HG02973 (cell line): ENCODE measurements around the gene HSPA1L.
A peak's percentile ranks its signal among the peaks of the same experiment; 100 is the strongest.
"Not testable (repeated sequence)": the region's sequence is repeated elsewhere in the genome, so short reads cannot be mapped to it uniquely, and the experiment has no call there.

Source experiments
- ATAC-seq: cut with Tn5 transposase; IDR thresholded peaks from one replicate; pipeline ENCODE4 v1.9.1; 2021; ENCODE audit warnings: moderate library complexity; ENCODE audit not compliant: unreplicated experiment

HSPA1L gene

DNA sequence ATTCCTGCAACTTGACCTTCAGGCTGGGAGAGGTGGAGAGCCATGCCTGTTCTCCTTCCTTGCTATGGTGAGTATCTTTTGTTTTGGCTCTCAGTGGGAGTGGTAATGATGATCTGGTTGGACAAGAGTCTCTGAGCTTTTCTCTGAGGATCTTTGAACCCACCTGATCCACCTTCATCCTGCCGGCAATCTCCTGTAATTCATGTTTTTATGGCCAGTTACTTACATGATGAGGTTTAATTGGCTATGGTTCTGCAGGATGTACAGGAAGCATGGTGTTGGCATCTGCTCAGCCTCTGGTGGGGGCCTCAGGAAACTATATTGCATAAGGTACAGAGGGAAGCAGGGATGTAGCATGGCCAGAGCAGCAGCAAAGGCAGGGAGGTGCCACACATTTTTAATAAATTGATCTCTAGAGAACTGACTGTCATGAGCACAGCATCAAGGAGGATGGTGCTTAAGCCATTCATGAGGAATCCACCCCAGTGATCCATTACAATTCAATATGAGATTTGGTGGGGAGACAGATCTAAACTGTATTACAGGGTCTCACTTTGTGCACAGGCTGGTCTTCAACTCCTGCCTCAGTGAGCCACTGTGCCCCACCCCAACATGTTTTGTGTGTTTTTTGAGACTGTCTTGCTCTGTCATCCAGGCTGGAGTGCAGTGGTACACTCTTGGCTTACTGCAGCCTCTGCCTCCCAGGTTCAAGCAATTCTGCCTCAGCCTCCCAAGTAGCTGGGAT lies 22.5 kb upstream of the HSPA1L start:
- ATAC-seq = no peak

DNA sequence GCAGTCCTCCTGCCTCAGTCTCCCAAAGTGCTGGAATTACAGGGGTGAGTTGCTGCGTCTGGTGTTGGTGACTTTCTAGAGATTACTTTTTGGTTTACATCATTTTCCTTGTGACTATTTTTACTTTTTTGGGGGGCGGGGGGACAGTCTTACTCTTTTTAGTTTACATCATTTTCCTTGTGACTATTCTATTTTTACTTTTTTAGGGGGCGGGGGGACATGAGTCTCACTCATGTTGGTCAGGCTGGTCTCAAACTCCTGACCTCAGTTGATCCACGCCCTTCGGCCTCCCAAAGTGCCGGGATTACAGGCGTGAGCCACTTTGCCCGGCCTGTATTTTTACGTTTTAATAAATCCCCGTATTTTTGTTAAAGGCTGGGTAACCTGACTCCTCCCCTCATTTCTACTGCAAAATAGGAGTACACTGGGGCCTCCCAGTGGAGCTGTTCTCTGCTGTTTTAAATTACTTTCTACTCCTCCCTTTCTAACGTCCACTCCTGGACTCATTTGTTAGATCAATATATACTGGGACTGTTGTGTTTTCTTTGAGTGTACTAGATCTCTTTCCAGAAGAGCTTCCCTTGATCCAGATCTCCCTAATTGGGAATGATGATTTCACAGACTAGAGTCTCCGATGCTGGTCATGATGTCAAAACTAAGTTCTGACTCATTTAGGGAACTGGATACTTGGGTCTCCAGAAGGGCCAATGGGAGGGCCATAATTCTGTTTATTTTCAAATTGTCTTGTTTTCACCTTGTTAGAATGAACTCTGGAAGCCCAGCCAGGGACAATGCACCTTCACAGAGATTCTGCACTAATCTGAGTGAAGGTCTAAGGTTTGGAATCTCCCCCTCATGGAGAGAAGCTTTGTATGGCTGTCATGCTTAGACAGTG lies 21.6 kb upstream of the HSPA1L start:
- ATAC-seq = no peak

DNA sequence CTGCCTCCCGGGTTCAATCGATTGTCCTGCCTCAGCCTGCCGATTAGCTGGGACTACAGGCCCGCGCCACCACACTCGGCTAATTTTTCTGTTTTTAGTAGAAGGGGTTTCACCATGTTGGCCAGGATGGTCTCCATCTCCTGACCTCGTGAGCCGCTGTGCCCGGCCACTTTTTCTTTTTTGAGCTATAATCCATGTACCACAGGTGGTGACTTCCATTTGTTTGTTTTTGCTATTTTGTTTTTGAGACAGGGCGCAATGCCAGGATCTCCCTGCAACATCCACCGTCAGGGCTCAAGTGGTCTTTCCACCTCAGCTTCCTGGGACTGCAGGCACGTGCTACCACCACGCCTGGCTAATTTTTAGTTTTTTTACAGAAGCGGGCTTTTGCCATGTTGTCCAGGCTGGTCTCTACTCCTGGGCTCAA lies 21.0 kb upstream of the HSPA1L start:
- ATAC-seq = no peak

GRCh38 chr6:31834367-31835250 lies 19.5 kb upstream of the HSPA1L start:
- peak; percentile 34 for ATAC-seq

- ATAC-seq = no peak
Observed at GRCh38 chr6:31831350-31832215, 16.5 kb upstream of the HSPA1L start.

- no peak for ATAC-seq
Observed at GRCh38 chr6:31830886-31831335, 15.8 kb upstream of the HSPA1L start.

DNA sequence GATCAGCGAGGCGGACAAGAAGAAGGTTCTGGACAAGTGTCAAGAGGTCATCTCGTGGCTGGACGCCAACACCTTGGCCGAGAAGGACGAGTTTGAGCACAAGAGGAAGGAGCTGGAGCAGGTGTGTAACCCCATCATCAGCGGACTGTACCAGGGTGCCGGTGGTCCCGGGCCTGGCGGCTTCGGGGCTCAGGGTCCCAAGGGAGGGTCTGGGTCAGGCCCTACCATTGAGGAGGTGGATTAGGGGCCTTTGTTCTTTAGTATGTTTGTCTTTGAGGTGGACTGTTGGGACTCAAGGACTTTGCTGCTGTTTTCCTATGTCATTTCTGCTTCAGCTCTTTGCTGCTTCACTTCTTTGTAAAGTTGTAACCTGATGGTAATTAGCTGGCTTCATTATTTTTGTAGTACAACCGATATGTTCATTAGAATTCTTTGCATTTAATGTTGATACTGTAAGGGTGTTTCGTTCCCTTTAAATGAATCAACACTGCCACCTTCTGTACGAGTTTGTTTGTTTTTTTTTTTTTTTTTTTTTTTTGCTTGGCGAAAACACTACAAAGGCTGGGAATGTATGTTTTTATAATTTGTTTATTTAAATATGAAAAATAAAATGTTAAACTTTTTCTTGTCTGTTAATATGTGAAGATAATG lies 14.7 kb upstream of the HSPA1L start:
- ATAC-seq = no peak

DNA sequence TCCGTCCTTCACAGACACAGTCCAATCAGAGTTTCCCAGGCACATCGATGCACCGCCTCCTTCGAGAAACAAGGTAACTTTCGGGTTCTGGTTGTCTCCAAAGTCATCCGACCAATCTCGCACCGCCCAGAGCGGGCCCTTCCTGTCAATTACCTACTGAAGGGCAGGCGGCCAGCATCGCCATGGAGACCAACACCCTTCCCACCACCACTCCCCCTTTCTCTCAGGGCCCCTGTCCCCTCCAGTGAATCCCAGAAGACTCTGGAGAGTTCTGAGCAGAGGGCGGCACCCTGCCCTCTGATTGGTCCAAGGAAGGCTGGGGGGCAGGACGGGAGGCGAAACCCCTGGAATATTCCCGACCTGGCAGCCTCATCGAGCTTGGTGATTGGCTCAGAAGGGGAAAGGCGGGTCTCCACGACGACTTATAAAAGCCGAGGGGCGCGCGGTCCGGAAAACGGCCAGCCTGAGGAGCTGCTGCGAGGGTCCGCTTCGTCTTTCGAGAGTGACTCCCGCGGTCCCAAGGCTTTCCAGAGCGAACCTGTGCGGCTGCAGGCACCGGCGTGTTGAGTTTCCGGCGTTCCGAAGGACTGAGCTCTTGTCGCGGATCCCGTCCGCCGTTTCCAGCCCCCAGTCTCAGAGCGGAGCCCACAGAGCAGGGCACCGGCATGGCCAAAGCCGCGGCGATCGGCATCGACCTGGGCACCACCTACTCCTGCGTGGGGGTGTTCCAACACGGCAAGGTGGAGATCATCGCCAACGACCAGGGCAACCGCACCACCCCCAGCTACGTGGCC lies 12.4 kb upstream of the HSPA1L start, which contains the start of gene HSPA1B:
Gene HSPA1B (plus strand): TSS at position 453 of the 794 bp plus-strand sequence. CDS start 213 bp downstream, at position 666.
- peak; percentile 55 for ATAC-seq

DNA sequence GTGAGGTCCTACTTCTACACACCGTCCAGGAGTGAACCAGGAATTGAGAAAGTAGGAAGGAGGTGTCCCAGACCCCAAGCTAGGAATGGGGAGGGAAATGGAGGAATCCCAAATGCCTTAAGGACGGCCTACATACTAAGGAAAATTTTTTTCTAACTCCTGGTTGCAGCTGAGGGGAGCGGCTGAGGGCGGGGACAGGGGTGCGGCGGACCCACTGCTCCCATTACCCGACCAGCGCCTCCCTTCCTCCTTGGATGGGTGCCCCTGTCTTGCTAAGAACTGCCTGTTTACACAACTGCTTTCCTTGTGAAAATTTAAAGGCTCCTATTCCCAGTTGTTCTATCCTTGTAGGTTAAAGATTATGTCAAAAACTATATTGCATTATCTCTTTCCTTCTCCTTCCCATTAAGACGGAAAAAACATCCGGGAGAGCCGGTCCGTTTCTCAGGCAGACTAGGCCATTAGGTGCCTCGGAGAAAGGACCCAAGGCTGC lies 11.8 kb upstream of the HSPA1L start:
- ATAC-seq = no peak

DNA sequence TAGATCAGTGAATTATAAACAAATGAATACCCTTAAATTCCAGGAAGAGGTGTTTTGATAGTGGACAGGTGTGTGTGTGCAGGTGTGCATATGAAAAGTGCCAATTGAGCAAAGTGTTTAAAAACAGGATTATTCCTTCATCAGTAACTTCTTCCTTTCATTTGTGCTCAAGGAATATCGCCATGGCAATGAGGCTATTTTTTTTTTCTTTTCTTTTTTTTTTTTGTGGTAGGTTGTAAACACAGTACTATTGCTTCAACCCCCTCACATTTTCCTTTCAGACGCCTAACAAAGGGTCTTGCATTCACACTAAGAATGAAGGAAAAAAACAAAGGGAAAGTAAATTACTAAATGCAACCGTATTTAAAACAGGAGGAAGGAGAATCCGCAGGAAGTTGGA lies 10.5 kb upstream of the HSPA1L start:
- no peak for ATAC-seq

DNA sequence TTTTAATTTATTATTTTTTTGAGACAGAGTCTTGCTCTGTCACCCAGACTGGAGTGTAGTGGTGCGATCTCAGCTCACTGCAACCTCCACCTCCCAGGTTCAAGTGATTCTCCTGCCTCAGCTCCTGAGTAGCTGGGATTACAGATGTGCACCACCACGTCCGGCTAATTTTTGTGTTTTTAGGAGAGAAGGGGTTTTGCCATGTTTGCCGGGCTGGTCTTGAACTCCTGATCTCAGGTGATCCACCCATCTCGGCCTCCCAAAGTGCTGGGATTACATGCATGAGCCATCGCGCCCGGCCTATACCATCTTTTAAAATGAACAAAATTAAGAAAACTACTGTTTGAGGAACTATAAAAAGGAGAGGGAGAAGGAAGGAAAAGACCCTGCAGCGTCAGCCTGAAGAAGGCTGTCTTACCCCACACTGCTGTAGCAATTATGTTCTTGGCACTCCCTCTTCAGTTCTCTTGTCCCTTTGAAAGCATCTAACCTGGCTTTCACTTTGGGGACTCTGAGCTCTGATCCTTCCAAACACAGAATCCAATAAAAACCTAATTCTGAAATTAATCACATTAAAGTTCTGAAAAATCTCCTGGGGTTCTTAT lies 8.6 kb upstream of the HSPA1L start:
- not testable (repeated sequence) for ATAC-seq

- ATAC-seq = no peak
Observed at GRCh38 chr6:31822036-31822821, 7.1 kb upstream of the HSPA1L start.

GRCh38 chr6:31821301-31822035 lies 6.4 kb upstream of the HSPA1L start:
- no peak for ATAC-seq

GRCh38 chr6:31820399-31820798 lies 5.3 kb upstream of the HSPA1L start:
- not testable (repeated sequence) for ATAC-seq

DNA sequence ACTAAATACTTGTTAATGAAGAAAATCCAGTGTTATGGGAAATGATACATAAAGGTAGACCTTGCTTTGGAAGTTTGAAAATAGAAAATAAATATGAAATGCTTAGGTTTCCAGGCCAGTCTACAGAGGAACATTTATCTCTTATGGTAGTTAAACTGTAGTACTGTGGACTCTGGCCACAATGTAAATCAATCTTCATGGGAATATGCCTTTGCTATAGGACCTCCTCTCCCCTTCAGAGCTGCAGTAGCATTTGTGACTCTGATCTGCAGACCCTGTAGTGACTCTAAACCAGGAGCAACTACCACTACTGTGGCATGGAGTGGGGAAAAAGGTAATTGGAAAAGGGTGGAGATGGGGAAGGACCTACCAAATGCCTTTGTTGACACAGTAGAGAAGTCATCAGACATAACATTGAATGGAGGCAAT lies 4.8 kb upstream of the HSPA1L start:
- ATAC-seq = no peak

GRCh38 chr6:31817929-31818511 lies 2.9 kb upstream of the HSPA1L start:
- ATAC-seq = not testable (repeated sequence)
